ENCODE results near the gene CENPN.

DNA sequence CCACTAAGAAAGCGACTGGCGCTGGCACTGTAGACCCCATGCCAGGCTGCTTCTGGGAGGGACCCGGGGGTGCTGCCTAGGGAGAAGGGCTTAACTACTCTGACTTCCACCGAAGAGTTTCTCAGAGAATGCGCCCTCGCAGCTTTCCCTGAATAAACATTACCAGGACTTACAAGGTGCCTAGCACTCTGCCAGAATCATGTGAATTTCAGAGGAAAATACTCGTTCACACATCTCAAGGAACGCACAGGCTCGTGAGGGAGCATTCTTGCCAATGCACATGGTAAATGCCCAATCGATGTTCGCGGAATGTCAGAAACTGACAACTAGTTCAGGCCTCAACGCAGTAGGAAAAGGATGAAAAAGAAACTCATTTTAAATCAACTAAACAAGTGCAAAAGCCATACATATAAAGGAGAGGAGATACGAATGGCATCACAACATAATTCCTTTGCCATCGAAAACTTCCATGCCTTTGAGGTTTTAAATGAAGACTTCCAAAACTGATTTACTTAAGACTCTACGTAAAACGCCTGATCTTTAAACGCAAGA lies 1.3 kb upstream of the CENPN start:
- TF ChIP-seq, protein P1, sequence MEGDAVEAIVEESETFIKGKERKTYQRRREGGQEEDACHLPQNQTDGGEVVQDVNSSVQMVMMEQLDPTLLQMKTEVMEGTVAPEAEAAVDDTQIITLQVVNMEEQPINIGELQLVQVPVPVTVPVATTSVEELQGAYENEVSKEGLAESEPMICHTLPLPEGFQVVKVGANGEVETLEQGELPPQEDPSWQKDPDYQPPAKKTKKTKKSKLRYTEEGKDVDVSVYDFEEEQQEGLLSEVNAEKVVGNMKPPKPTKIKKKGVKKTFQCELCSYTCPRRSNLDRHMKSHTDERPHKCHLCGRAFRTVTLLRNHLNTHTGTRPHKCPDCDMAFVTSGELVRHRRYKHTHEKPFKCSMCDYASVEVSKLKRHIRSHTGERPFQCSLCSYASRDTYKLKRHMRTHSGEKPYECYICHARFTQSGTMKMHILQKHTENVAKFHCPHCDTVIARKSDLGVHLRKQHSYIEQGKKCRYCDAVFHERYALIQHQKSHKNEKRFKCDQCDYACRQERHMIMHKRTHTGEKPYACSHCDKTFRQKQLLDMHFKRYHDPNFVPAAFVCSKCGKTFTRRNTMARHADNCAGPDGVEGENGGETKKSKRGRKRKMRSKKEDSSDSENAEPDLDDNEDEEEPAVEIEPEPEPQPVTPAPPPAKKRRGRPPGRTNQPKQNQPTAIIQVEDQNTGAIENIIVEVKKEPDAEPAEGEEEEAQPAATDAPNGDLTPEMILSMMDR (IDR thresholded peaks at IDR 0.05; ENCODE audit: control extremely low read depth in 1 of 3, insufficient read depth in 1 of 3, low read depth in 1 of 3, low read length in 3 of 3): no peak
- TF ChIP-seq POLR2A (IDR thresholded peaks at IDR 0.05; ENCODE audit: control extremely low read depth in 1 of 2, low read depth in 2 of 2, low read length in 2 of 2) (no peak), KDM1A (IDR thresholded peaks at IDR 0.05; ENCODE audit: borderline replicate concordance, low read length) (no peak), MAFK (IDR thresholded peaks at IDR 0.05; ENCODE audit: low read depth, low read length) (no peak), SP1 (IDR thresholded peaks at IDR 0.05; ENCODE audit: low read depth, low read length) (no peak), GABPA (IDR thresholded peaks at IDR 0.05; ENCODE audit: borderline replicate concordance, insufficient read depth, low read length) (no peak)
